ENCODE data around the gene SLC35F6.

DNA sequence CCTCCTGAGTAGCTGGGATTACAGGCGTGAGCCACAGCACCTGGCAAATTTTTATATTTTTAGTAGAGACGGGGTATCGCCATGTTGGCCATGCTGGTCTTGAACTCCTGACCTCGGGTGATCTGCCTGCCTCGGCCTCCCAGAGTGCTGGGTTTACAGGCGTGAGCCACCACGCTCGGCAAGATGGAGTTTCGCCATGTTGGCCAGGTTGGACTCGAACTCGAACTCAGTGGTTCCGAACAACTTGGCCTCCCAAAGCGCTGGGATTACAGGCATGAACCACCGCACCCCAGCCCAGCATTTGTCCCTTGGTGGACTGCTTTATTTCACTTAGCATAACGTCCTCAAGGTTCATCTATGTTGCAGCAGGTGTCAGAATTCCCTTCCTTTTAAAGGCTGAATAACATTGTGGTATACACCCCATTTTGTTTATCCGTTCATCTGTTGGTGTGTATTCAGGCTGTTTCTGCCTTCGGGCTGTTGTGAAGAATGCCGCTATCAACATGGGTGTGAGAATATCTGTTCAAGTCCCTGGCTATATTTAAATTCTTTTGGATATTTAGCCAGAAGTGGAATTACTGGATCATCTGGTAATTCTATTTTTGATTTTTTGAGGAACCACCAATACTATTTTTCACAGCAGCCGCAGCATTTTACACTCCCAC is 20.6 kb downstream of the SLC35F6 start:
- TF ChIP-seq POLR2A (IDR thresholded peaks at IDR 0.05; ENCODE audit: low read depth, low read length) = no peak
- TF ChIP-seq, protein P1, sequence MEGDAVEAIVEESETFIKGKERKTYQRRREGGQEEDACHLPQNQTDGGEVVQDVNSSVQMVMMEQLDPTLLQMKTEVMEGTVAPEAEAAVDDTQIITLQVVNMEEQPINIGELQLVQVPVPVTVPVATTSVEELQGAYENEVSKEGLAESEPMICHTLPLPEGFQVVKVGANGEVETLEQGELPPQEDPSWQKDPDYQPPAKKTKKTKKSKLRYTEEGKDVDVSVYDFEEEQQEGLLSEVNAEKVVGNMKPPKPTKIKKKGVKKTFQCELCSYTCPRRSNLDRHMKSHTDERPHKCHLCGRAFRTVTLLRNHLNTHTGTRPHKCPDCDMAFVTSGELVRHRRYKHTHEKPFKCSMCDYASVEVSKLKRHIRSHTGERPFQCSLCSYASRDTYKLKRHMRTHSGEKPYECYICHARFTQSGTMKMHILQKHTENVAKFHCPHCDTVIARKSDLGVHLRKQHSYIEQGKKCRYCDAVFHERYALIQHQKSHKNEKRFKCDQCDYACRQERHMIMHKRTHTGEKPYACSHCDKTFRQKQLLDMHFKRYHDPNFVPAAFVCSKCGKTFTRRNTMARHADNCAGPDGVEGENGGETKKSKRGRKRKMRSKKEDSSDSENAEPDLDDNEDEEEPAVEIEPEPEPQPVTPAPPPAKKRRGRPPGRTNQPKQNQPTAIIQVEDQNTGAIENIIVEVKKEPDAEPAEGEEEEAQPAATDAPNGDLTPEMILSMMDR (IDR thresholded peaks at IDR 0.05; ENCODE audit: extremely low read depth in 1 of 2, insufficient read depth in 1 of 2, low read depth in 1 of 2, low read length in 2 of 2) = no peak
- no peak for TF ChIP-seq POLR2AphosphoS5 (IDR thresholded peaks at IDR 0.05; ENCODE audit: insufficient read depth, low read depth, low read length)
- no peak for TF ChIP-seq FOS (IDR thresholded peaks at IDR 0.05; ENCODE audit: borderline replicate concordance, insufficient read depth, low read length)
- no peak for TF ChIP-seq MYC (IDR thresholded peaks at IDR 0.05; ENCODE audit: low read depth, low read length)
- no peak for TF ChIP-seq EZH2 (IDR thresholded peaks at IDR 0.05; ENCODE audit: borderline replicate concordance, low read depth, low read length, severe bottlenecking)
- TF ChIP-seq, protein P2, sequence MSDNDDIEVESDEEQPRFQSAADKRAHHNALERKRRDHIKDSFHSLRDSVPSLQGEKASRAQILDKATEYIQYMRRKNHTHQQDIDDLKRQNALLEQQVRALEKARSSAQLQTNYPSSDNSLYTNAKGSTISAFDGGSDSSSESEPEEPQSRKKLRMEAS (IDR thresholded peaks at IDR 0.05; ENCODE audit: insufficient read depth, insufficient read length) = no peak
- no peak for TF ChIP-seq JUN (IDR thresholded peaks at IDR 0.05; ENCODE audit: borderline replicate concordance, insufficient read depth, insufficient read length, low read depth)

Measured in endothelial cell of umbilical vein (primary cell).